Measurements from ENCODE around the gene S100A5. TPM values are rescaled to one million over a fixed set of nuclear protein-coding genes. Genes with fewer than 3 reads are reported as not detected.

Gene S100A5
- total RNA-seq, 1 donor from 2014 or later, result 0.47 TPM

GRCh38 chr1:153533689-153534201, 7.0 kb downstream of the S100A5 start:
- H3K27ac Mint-ChIP-seq (ENCODE audit: unreplicated experiment), result peak overlapping the region; percentile 87
- no peak for TF ChIP-seq CTCF (IDR thresholded peaks at IDR 0.05)
- peak overlapping the region; percentile 16 for H3K4me3 Mint-ChIP-seq (ENCODE audit: unreplicated experiment)
- no peak for DNase-seq (ENCODE audit: low spot score)
- H3K9me3 Mint-ChIP-seq (ENCODE audit: low read depth), result no peaks in the 10 kb centered on the region
- H3K27me3 Mint-ChIP-seq (ENCODE audit: low read depth), result no peaks in the 10 kb centered on the region
- peaks cover 30% of the 10 kb centered on the region for H3K4me1 Mint-ChIP-seq (ENCODE audit: low read depth)
- no peaks in the 10 kb centered on the region for H3K36me3 Mint-ChIP-seq (ENCODE audit: low read depth)

GRCh38 chr1:153532769-153533599, 7.8 kb downstream of the S100A5 start:
- no peaks in the 10 kb centered on the region for H3K9me3 Mint-ChIP-seq (ENCODE audit: low read depth)
- DNase-seq (ENCODE audit: low spot score), result no peak
- H3K36me3 Mint-ChIP-seq (ENCODE audit: low read depth), result no peaks in the 10 kb centered on the region
- no peaks in the 10 kb centered on the region for H3K27me3 Mint-ChIP-seq (ENCODE audit: low read depth)
- H3K4me1 Mint-ChIP-seq (ENCODE audit: low read depth), result peaks cover 24% of the 10 kb centered on the region
- peak overlapping the region; percentile 15 for H3K4me3 Mint-ChIP-seq (ENCODE audit: unreplicated experiment)
- peak overlapping the region; percentile 87 for H3K27ac Mint-ChIP-seq (ENCODE audit: unreplicated experiment)
- peak; percentile 84 for TF ChIP-seq CTCF (IDR thresholded peaks at IDR 0.05)

GRCh38 chr1:153532181-153532580, 8.6 kb downstream of the S100A5 start:
- Mint-ChIP-seq H3K27me3 (ENCODE audit: low read depth) (no peaks in the 10 kb centered on the region), H3K4me3 (ENCODE audit: unreplicated experiment) (no peak overlapping the region), H3K9me3 (ENCODE audit: low read depth) (no peaks in the 10 kb centered on the region), H3K4me1 (ENCODE audit: low read depth) (peaks cover 24% of the 10 kb centered on the region), H3K27ac (ENCODE audit: unreplicated experiment) (no peak overlapping the region), H3K36me3 (ENCODE audit: low read depth) (no peaks in the 10 kb centered on the region)
- TF ChIP-seq CTCF (IDR thresholded peaks at IDR 0.05), result no peak
- no peak for DNase-seq (ENCODE audit: low spot score)

GRCh38 chr1:153531638-153532037, 9.1 kb downstream of the S100A5 start:
- Mint-ChIP-seq H3K4me3 (ENCODE audit: unreplicated experiment) (no peak overlapping the region), H3K27ac (ENCODE audit: unreplicated experiment) (no peak overlapping the region), H3K9me3 (ENCODE audit: low read depth) (no peaks in the 10 kb centered on the region), H3K4me1 (ENCODE audit: low read depth) (peaks cover 24% of the 10 kb centered on the region), H3K36me3 (ENCODE audit: low read depth) (no peaks in the 10 kb centered on the region), H3K27me3 (ENCODE audit: low read depth) (no peaks in the 10 kb centered on the region)
- DNase-seq (ENCODE audit: low spot score), result no peak
- no peak for TF ChIP-seq CTCF (IDR thresholded peaks at IDR 0.05)

GRCh38 chr1:153527683-153528040, 13.1 kb downstream of the S100A5 start:
- H3K27me3 Mint-ChIP-seq (ENCODE audit: low read depth), result no peaks in the 10 kb centered on the region

More at GRCh38 chr1:153527683-153528040, 13.1 kb downstream of the S100A5 start:
- no peak overlapping the region for H3K4me3 Mint-ChIP-seq (ENCODE audit: unreplicated experiment)
- H3K4me1 Mint-ChIP-seq (ENCODE audit: low read depth), result peaks cover 15% of the 10 kb centered on the region
- no peak for TF ChIP-seq CTCF (IDR thresholded peaks at IDR 0.05)
- H3K9me3 Mint-ChIP-seq (ENCODE audit: low read depth), result no peaks in the 10 kb centered on the region
- no peak for DNase-seq (ENCODE audit: low spot score)
- H3K27ac Mint-ChIP-seq (ENCODE audit: unreplicated experiment), result no peak overlapping the region
- no peaks in the 10 kb centered on the region for H3K36me3 Mint-ChIP-seq (ENCODE audit: low read depth)

All from chondrocyte (in vitro differentiated cells).